Left cardiac atrium (tissue), 4 donors: Measurements from ENCODE around the gene ACD. TPM values are rescaled to one million over a fixed set of nuclear protein-coding genes. Genes with fewer than 3 reads are reported as not detected.
"Not testable (repeated sequence)": the region's sequence is repeated elsewhere in the genome, so short reads cannot be mapped to it uniquely, and the experiment has no call there.

ENCODE experiments used
- ATAC-seq, 2 donors: fragments of 200-7000 bp; cut with Tn5 transposase; one replicate each; pipeline ENCODE4 v1.9.1; 2020; ENCODE audit warnings: mild to moderate bottlenecking in 2 of 2, moderate library complexity in 2 of 2
- DNase-seq: peaks from one replicate; pipeline ENCODE4 v3.0.0-alpha.2; 2020
- intact Hi-C, 2 donors: fragments of 100-400 bp; cut with DNase I; formaldehyde crosslinking; loops; one replicate each; pipeline versions ENCODE4 v1.14.1 to v1.15.1; 2022 to 2023
- long read RNA-seq: library from polyadenylated mRNA; unstranded; transcript quantifications from one replicate; pipeline ENCODE4 v2.0.0, GENCODE V29; 2021
- total RNA-seq, 2 donors: library from RNA; stranded (reverse); fragmentation: NEBNext Ultra II Directional; extraction: Animal tissue kit (Norgen Biotek cat#: 25700); gene quantifications; one replicate each; pipeline ENCODE4 v1.2.1, GENCODE V29; 2021
- donor health status: DM: no; HTN: yes; CAD: no.
- donor health status: DM: no; HTN: yes; CAD: no; lungs with severe emphysema.
- donor health status: DM: yes; HTN: yes; CAD: no.
- donor health status: Dilated cardiomyopathy.

The ACD gene
- 10 to 100 TPM in 1 of 2 donors, 1 to 10 TPM in 1; 9.0 to 10.2 TPM for total RNA-seq
- long read RNA-seq, partial matches to known transcripts, result 3 of 7 reads
- long read RNA-seq, other reads (novel, unspliced or antisense), result 2 of 7 reads

DNA sequence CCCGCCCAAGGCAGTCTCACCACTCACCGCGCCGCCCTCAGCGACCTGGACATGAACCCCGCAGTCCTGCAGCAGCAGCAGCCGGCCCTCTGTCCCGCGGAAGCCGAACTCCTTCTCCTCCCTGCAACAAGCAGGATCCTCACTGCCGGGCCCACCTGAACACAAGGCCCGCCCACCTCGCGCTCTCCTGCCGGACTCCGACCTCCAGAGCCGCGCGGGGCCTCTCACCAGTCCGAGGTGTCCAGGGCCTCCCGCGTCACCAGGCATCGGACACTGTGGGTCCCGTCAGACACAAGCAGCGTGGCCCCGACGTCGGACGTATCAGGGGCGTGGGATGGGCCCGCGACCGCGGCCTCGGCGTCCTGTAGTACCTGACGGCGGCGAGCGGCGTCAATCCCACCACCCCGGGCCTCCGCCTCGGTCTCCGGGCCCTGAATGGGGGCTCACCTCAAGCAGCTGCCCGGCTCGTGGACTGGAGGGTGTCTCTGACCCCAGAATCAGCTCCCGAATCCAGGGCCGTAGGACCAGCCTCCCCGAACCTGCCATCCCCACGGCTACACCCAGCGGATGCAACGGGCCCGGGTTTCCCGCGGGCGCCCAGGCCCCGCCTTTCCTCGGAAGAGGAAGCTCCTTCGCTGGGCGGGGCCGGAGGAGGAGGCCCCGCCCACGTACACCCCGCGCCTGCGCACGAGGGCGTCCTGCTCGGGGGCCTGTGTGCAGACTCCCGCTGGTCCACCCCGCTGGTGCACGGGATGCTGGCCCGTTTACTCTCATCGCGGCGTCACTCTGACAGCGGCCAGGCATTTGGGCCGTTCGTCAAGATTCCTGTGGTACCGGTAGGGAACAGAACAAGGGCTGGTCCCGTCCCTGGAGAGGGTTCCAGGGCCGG lies at the start of gene ACD:
TSS of gene ACD (minus strand) at position 586 of the 889 bp plus-strand sequence. CDS start at position 546, 40 bp downstream.
- DNase-seq, result peak; percentile 91
- ATAC-seq, result peak; percentile 92 to 93
- intact Hi-C loops, result loop anchor here in 1 of 2 donors (5.0 to 10.0 kb wide), 2 partner anchors 88 to 135 kb away; partner anchors contain the start of gene RIPOR1

DNA sequence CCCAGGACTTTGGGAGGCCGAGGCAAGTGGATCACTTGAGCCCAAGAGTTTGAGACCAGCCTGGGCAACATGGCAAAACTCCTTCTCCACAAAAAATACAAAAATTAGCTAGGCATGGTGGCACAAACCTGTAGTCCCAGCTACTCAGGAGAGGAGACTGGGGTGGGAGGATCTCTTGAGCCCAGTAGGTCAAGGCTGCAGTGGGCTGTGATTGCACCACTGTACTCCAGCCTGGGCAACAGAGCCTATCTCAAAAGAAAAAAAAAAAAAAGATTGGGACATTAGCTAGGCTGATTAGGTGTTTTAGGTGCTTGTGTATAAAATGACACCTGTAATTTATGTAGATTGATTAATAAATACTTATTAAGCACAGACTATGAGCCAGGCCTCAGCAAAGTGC lies 49.0 kb upstream of the ACD start:
- DNase-seq, result no peak
- ATAC-seq, result no peak
- intact Hi-C loops, result no loop called here

DNA sequence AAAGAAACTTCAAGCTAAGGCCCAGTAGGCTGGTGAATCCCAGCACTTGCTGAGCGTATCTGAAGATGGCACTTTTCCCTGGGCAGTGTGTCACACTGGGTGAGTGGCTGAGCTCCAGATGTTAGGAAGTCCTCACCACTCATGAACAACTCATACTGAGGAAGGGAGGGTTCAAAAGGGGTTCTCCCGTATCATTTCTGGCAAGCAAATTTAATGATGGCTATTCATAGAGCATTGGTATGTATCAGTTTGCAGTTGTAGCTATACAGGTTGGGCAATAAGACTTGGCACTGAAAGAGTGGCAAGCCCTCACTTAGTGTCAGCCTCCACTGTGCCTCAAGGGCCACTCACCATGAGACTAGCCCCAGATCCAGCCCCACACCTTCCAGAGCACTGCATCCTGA lies 48.3 kb upstream of the ACD start:
- intact Hi-C loops, result no loop called here
- ATAC-seq (peak; percentile 47 to 56), DNase-seq (no peak)

DNA sequence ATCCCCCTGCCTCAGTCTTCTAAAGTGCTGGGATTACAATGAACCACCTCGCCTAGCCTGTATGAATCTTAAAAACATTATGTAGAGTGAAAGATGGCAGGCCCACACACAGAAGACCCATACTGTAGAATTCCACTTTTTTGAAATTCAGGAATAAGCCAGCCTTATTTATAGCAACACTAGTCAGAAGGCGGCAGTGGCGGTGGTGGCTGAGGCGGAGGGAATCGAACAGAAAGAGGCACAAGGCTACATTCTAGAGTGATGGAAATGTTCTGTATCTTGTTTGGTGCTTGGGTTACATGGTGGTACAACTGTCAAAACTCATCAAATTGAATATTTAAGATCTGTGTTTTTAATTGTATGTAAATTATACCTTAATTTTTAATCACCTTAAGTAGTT lies 47.7 kb upstream of the ACD start:
- intact Hi-C loops, result no loop called here
- DNase-seq (no peak), ATAC-seq (no peak)

DNA sequence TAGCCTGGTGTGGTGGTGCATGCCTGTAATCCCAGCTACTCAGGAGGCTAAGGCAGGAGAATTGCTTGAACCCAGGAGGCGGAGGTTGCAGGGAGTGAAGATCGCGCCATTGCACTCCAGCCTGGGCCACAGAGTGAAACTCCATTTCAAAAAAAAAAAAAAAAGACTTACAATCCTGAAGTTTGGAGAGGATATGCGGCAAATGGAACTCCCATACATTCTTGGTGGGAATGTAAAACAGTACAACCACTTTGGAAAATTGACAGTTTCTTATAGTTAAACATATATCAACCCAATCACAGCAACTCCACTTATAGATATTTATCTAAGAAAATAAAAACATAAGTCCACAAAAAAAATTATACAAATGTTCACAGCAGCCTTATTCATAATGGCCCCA lies 47.1 kb upstream of the ACD start:
- DNase-seq (no peak), ATAC-seq (no peak)
- intact Hi-C loops, result no loop called here

DNA sequence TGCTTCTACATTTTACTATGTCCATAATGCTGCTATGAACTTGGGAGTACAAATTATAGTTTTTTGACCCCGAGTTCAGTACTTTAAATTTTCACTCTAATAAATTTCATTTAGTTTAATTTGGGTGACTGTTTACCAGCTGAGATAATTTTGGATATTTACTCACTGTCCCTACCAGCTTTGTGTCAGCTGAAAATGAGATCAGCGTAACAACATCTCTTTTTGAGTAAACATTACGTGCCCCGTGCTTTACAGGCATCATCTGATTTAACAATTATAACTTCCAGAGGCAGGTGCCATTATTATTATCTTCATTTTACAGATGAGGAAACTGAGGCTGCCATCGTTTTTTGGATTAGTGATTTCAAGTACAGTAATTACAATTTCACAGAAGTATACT lies 44.0 kb upstream of the ACD start:
- no peak for ATAC-seq
- intact Hi-C loops, result no loop called here
- no peak for DNase-seq

DNA sequence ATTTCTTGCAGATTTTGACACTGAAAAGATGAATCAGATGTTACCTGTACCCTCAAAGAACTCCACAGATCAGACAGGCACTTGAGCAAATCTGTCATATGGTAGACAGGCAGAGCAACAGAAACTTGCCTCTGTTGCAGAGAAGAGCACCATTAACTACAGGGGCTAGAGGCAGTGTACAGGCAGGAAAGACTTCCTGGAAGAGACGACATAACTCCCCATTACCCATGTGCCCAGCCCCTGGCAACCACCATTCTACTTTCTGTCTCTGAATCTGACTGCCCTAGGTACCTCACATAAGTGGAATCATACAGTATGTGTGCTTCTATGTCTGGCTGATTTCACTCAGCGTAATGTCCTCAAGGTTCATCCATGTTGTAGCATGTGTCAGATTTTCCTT lies 43.6 kb upstream of the ACD start:
- intact Hi-C loops, result no loop called here
- DNase-seq (no peak), ATAC-seq (no peak)

DNA sequence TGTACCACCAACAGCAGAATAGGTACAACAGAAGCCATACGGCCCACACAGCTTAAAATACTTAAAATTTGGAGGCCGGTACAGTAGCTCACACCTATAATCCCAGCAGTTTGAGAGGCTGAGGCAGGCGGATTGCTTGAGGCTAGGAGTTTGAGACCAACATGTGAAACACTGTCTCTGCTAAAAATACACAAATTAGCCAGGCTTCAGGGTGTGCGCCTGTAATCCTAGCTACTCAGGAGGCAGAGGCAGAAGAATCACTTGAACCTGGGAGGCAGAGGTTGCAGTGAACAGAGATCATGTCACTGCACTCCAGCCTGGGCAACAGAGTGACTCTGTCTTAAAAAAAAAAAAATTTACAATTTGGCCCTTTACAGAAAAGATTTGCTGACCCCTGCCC lies 42.1 kb upstream of the ACD start:
- intact Hi-C loops, result no loop called here
- DNase-seq, result no peak
- no peak for ATAC-seq

DNA sequence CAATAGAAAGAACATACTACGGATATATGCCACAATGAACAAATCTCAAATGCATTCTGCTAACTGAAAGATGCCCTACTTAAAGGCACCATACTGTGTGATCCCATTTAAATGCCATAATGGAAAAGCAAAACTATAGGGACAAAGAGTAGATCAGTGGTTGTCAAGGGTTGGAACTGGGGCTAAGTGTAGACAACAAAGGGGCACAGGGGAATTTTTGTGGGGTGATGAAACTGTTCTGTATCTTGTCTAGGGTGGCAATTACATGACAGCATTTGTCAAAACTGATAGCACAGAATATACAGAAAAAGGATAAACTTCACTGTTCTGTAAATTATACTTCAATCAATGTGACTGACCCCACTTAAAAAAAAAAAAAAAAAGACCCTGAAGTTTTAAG lies 41.4 kb upstream of the ACD start:
- intact Hi-C loops, result no loop called here
- no peak for DNase-seq
- ATAC-seq, result no peak

DNA sequence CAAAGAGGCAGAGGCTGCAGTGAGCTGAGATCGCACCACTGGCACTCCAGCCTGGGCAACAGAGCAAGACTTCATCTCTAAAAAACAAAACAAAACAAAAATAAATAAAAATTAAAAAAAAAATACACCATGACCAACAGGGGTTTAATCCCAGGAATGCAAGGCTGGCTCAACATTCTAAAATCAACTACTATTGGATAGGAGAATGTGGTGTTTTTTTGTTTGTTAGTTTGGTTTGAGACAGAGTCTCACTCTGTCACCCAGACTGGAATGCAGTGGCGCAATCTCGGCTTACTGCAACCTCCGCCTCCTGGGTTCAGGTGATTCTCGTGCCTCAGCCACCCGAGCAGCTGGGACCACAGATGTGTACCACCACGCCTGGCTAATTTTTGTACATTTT lies 39.2 kb upstream of the ACD start:
- no peak for ATAC-seq
- DNase-seq, result no peak
- intact Hi-C loops, result no loop called here

DNA sequence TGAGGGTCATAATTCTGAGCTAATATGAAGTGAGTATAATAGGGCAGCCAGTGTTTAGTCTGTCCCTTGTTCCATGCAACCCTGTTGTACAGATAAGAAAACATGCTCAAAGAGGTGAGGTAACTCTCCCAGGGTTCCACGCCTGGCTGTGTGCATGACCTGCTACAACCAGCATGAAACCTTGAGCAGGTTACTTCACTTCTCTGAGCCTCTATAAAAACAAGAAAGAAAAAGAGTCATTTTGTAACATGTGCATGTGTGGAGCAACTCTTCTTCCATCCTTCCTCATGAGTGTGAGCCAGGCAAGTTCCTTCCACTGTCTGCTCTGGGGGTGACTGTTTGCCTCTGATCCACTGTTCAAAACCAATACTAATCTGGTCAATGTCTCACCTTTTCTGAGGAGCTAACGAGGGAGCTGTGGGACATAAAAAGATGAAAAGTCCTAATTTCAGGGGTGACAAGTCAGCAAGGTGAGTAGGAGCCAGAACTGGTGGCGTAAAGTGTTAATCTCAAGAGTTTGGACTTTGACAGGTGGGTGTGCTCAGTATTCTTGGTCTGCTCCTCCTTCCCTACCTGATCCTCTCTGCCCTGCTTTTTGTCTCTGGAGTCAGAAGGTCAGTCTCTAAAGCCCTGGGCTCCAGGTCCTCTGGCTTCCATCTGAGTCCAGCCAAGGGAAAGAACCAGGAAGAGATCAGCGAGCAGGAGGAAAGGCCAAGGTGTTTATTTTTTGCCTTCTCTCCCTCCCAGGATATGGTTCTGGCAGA lies 37.5 kb upstream of the ACD start:
- DNase-seq (no peak), ATAC-seq (no peak)
- intact Hi-C loops, result no loop called here

DNA sequence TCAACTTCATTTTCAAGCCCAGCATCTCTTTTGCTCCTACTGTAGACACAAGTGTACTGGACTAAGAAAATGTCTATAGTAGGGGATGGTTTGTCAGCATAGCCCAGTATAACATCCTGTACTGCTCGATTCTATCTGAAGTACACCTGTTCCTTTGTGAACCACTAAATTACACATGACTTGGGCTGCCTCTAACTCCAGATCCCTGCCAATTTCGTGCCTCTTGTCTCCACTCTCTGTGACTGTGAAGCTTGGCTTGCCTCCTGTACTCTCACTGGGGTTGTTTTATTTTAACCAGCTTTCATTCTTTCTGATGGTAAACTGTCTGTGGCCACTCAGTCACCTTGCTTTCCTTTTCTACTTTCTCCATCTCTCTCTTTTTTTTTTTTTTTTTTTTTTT lies 34.6 kb upstream of the ACD start:
- DNase-seq (no peak), ATAC-seq (no peak)
- intact Hi-C loops, result no loop called here

DNA sequence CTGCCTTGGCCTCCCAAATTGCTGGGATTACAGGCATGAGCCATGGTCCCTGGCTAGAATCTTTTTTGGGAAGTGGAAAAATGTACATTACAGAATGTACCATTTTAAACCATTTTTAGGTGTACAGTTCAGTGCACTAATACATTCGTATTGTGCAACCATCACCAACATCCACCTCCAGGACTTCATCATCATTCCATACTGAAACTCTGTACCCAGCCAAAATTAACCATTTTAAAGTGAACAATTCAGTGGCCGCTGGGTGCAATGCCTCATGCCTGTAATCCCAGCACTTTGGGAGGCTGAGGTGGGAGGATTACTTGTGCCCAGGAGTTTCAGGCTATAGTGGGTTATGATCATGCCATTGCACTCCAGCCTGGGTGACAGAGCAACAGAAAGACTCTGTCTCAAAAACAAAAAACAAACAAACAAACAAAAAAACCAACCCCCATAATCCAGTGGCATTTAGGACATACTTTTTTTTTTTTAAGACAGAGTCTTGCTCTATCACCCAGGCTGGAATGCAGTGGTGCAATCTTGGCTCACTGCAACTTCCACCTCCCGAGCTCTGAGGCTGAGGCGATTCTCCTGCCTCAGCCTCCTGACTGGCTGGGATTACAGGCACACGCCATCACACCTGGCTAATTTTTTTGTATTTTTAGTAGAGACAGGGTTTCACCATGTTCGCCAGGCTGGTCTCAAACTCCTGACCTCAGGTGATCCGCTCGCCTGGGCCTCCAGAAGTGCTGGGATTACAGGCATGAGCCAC lies 33.6 kb upstream of the ACD start:
- DNase-seq, ATAC-seq, intact Hi-C loops: not testable (repeated sequence)

DNA sequence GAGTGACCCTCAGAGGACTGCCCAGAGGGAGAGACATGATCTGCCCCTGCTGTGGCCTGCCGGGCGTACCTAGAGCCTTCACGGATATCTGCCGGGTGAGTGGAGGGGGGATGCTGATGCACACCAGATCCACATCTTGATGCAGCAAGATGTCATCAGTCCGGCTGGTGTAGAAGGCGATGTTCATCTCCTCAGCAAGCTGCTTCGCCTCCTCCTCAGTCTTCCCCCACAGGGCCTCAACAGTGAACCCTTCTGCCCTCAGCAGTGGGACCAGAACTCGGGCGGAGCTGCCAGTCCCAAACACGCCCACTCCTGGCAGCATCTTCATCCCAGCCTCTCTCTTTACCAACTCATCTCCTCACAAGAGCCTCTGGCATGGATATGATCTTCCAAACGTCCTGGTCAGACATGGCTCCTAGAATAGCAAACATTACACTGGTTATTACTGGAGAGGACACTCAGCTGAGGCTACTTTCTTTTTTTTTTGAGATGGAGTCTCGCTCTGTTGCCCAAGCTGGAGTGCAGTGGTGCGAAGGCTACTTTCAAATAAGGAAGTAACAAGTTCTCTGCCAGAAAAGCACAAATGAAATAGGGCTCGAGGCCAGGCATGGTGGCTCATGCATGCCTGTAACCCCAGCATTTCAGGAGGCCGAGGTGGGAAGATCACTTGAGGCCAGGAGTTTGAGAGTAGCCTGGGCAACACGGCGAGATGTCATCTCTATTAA lies 25.5 kb upstream of the ACD start:
- ATAC-seq (no peak), DNase-seq (no peak)
- intact Hi-C loops, result no loop called here

DNA sequence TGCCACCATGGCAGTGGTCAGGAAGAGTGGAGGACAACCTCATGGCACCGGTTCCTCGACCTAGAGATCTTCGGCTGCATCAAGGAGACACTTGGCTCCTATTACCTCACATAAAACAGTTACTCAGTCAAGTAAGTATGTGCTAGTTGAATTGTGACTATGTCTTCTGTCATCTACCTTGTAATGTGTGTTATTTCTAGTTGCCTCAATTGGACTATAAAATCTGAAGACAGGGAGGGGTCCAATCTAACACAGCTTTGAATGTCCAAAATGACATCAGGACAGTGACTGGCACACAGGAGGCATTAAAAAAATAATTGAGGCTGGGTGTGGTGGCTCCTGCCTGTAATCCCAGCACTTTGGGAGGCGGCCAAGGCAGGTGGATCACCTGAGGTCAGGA lies 23.7 kb upstream of the ACD start:
- intact Hi-C loops, result no loop called here
- ATAC-seq (no peak), DNase-seq (no peak)

DNA sequence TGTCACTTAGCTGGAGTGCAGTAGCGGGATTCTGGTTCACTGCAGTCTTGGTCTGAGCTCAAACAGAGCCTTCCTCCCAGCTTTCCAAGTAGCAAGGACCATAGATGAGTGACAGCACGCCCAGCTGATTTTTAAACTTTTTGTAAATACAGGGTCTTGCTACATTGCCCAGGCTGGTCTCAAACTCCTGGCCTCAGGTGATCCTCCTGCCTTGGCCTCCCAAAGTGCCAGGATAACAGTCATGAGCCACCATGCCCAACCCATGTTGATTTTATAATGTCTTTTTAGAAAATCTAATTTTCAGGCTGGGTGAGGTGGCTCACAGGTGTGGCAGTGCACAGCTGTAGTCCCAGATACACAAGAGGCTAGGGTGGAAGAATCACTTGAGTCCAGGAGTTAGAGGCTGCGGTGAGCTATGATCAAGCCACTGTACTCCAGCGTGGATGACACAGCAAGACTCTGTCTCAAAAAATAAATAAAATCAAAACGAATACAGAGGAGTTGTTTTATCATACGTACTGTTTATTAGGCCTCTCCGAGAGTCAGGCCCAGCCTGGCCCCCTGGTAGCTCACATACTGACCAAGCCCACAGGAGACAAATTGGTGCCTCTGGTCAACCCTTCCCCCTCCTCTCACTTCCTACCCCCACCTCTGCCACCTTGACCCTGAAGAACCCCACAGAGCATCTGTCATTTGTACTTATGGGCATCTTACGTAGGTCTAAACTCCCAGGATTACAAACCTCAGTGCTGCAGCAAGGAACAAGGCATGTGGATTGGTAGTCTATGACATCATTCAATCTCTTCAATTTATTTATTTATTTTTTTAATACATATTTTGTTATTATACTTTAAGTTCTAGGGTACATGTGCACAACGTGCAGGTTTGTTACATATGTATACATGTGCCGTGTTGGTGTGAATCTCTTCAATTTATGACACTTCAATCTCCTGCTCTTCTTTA lies 20.2 kb upstream of the ACD start:
- DNase-seq (no peak), ATAC-seq (no peak)
- intact Hi-C loops, result loop anchor here (10.0 kb wide), 2 partner anchors 135 to 245 kb away; no protein-coding TSS in a partner anchor

DNA sequence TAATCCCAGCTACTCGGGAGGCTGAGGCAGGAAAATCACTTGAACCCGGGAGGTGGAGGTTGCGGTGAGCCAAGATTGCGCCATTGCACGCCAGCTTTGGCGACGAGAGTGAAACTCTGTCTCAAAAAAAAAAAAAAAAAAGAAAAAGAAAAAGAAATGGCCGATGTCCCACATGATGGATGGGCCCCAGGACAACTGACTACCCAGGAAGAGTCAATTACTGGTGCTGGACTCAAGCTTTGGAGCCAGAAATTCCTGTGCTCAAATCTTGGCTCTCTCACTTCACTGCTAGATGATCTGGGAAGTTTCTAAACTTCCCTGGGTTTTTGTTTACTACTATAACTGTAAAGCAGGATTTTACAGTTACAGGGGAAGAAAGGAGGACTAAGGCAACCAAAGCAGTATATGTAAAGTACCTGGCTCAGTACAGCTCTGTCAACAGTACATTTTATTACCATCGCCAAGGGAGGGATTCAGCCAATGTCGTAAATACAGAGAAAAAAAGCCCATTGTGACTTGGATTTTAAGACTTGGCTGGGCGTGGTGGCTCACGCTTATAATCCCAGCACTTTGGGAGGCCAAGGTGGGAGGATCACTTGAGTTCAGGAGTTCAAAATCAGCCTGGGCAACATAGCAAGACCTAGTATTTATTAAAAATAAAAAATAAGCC lies 18.4 kb upstream of the ACD start:
- ATAC-seq, result no peak
- intact Hi-C loops, result loop anchor here (10.0 kb wide), 2 partner anchors 136 to 246 kb away; no protein-coding TSS in a partner anchor
- no peak for DNase-seq
